GM19193 (cell line): Measurements from ENCODE around the gene CIDEB.

Source experiments
- POLR2A ChIP-seq: IDR thresholded peaks from 4 replicates; pipeline ENCODE4 v1.6.1; 2011; ENCODE audit not compliant: insufficient read depth, insufficient read length; ENCODE audit errors: extremely low read depth

CIDEB gene

DNA sequence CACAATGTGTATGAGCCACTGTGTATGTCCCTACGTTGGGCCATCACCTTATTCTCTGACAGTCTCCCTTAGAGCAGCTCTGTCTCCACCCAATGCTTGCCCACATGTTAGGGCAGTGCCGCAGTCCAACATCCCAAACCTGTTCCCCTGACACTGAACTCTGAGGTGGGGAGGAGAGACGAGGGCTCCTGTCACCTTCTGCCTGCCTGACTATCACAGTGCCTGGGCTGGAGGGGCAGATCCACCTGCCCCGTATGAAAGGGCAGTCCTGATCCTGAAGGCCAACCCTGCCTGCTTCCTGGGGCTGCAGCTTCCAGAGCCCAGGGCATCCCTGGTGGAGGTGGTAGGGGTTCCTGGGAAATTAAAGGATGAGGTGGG, 47.0 kb downstream of the CIDEB start:
- no peak for TF ChIP-seq POLR2A

DNA sequence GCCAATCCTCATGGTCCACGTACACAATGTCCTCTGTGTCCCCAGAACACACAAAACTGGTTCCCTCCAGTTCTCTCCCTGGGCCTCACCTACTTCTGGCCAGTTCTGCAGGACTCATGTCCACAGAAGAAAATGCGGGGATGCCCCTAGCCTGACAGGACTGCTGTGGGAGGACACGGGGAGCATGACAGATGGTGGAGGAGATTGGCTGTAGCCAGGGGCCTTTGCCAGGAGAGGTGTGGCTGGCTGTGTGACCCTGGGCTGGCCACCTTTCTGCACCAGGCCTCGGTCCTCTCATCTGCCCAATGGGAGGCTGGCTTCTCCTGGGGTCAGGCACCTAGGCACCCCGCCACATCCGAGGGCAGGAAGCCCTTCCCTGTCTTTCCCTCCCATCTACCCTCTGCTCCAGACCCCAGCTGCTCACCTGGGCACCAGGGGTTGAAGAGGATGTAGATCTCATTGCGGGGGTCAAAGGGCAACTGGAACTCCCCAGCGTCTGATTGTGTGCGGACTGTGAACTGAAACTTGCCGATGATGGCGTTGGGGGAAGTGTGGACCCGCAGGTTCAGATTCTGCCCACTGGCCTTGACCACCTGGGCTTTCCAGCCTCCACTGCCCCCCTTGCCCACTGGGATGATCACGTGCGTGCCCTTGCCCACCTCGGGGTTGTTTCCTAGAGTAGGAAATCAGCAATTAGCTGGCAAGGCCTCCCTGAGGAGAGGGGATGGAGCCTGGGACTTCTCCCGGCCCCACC, 47.6 kb downstream of the CIDEB start:
- no peak for TF ChIP-seq POLR2A

DNA sequence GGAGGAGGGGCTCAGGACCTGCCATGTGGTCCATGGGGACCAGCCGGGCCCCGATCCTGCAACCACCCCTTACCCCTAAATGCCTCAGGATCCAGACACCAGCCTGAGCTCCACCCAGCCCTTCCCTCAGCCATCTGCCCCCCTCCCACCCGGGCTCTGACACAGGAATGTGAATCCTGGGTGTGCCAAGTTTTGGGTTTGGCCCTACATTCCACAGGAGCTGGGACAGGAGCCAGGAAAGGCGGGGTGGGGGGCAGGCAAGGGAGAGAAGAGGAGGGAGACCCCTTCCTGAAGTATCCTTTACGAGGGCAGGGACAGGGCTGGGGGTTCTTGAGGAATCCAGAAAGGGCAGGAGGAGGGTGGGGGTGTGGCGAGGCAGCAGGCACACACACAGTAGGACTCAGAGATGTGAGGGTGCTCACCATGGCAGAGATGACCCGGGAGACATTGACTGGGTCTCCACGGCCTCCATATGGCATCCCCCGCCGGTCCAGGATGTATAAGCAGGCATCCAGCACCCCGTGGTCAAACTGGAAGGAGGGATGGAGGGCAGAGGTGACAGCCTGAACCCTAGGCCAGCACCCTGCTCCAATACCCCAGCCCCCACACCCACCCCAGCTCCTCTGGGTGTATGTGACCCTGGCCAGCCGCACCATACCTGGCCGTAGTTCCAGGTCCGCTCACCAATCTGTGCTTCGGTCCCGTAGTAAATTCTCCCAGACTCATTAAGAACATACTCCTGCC, 48.3 kb downstream of the CIDEB start:
- TF ChIP-seq POLR2A: no peak

GRCh38 chr14:24258548-24259265, 49.1 kb downstream of the CIDEB start:
- no peak for TF ChIP-seq POLR2A

GRCh38 chr14:24258119-24258518, 49.7 kb downstream of the CIDEB start:
- TF ChIP-seq POLR2A: no peak

DNA sequence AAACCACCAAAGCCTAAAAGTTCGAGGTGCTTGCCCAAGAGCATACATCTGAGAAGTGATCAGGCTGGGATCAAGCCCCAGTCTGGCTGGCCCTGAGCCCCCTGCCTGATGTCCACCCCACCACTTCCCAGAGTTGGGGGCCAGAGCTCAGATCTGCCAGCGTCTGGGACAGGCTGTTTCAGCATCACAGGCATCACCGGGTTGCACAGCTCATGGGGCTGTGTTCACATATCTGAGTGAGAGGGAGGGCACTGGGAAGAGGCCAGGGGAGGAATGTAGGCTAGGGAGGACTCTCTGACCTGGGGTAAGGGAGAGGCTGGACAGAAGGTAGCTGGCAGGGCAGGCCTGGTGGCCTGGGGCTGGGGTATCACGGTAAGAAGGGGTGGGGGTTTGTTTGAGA, 50.8 kb downstream of the CIDEB start:
- no peak for TF ChIP-seq POLR2A

DNA sequence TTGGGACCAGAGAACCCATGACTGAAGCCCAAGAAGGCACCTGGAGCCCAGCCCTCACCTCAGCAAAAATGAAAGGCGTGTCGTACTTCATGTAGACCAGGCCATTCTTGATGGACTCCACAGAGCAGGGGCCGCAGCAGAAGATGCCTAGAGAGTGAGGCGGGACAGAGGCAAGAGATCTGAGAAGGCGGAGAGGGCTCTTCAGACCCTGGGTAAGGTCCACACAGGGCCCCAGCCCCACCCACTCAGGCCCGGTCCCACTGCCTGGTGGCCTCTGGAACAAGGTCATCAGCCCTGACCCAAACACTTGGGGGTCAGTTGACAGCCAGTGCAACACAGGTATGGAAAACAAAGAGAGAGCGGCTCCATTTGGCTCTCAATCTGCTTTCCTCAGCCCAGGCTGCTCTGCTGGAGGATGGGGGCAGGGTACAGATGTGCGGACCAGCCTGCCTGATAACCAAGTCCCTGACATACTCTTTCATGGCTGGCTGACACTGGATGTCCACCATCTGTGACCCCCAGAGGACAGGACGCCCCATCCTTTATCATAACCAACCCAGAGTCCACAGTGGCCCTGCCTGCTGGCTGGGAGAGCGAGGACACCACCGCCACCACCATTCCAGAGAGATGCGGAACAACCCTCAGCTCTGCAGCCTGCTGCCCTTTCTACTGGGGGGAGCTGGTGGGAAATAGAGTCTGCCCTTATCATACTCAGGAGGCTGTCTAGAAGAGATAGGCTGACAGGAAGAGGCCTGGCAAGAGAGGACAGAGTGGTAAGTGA, 51.7 kb downstream of the CIDEB start:
- TF ChIP-seq POLR2A: no peak

- no peak for TF ChIP-seq POLR2A
Measured at GRCh38 chr14:24255438-24255837, 52.3 kb downstream of the CIDEB start.
